ENCODE results near the gene SURF2. TPM values are rescaled to one million over a fixed set of nuclear protein-coding genes. Genes with fewer than 3 reads are reported as not detected.

The SURF2 gene
- total and polyA plus RNA-seq, 2 experiments from 2014 or later = 39.9 to 104 TPM

DNA sequence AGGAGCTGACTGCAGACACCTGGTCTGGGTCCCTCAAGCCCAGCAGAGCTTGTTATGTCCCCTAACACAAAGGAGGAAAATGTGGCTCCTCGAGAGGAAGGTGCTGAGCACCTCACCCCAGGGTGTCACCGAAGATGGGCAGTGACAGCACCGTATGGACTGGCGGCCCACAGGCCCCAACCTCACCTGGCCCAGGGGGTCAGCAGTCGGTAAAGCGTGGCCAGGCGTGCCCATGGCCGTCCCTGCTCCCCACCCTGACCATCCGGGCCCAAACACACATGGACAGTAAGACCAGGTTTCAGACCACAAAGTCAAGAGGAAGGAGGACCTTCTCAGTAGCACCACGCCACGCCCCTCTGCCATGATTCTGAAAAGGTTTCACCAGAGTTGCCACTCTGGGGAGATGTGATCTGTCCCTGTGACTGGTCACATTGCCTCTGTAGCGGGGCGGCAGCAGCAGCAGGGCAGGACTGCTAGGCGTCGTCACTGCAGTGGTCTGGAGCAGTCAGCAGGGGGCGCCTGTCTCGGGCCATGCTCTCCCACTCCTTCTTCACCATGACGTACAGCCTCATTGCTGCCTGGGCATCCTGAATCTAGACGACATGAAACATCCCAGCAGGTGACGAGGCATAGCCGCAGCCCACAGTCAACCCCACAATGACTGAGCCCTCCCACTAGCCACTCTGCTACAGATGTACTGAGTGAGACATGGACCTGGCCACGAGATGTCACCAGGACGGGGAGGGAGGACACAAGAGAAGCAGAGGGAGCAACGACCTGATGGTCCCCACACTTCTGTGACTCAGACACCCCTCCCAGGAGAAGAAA is 50.3 kb downstream of the SURF2 start (continued):
- TF ChIP-seq, protein P1, sequence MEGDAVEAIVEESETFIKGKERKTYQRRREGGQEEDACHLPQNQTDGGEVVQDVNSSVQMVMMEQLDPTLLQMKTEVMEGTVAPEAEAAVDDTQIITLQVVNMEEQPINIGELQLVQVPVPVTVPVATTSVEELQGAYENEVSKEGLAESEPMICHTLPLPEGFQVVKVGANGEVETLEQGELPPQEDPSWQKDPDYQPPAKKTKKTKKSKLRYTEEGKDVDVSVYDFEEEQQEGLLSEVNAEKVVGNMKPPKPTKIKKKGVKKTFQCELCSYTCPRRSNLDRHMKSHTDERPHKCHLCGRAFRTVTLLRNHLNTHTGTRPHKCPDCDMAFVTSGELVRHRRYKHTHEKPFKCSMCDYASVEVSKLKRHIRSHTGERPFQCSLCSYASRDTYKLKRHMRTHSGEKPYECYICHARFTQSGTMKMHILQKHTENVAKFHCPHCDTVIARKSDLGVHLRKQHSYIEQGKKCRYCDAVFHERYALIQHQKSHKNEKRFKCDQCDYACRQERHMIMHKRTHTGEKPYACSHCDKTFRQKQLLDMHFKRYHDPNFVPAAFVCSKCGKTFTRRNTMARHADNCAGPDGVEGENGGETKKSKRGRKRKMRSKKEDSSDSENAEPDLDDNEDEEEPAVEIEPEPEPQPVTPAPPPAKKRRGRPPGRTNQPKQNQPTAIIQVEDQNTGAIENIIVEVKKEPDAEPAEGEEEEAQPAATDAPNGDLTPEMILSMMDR (conservative IDR thresholded peaks at IDR 0.05; ENCODE audit: low read depth in 2 of 2) = peak; percentile 82 to 95

DNA sequence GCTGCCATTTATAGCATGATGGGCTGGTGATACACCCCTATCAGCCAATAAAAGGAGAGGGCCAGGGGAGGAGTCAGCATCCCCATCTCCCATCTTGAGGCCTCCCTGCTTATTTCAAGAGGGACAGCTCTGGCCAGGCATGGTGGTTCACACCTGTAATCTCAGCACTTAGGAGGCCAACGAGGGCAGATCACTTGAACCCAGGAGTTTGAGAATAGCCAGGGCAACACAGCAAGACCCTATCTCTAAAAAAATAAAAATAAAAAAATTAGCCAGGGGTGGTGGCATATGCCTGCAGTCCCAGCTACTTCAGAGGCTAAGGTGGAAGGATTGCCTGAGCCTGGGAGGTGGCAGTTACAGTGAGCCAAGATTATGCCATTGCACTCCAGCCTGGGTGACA is 51.7 kb downstream of the SURF2 start:
- Histone ChIP-seq H3K9me2 (ENCODE audit: insufficient read depth) (no peaks in the 10 kb centered on the region), H3K4me2 (no peak overlapping the region), H4K20me1 (replicated peaks; ENCODE audit: insufficient read depth) (no peaks in the 10 kb centered on the region; the same call in 1 of the 2 replicates), H3K4me1 (ENCODE audit: insufficient read depth) (no peaks in the 10 kb centered on the region), H2AFZ (no peak overlapping the region), H3K36me3 (ENCODE audit: insufficient read depth) (peaks cover 9% of the 10 kb centered on the region), H3F3A (replicated peaks; ENCODE audit: low read depth) (0 out of 2 replicates have a peak, but pooled peaks cover 13% of the 10 kb centered on the region), H3K4me3 (no peak overlapping the region), H3K27ac (ENCODE audit: low read depth) (no peak overlapping the region), H3K79me2 (replicated peaks; ENCODE audit: insufficient read depth) (no peaks in the 10 kb centered on the region), H3K27me3 (ENCODE audit: insufficient read depth) (no peaks in the 10 kb centered on the region)
- Mint-ChIP-seq H3K9me3 (no peaks in the 10 kb centered on the region; the same call in 2 of the 3 replicates), H3K4me3 (no peak overlapping the region), H3K27ac (no peak overlapping the region), H3K36me3 (ENCODE audit: low read depth) (peaks cover 69% of the 10 kb centered on the region), H3K4me1 (peaks cover 3% of the 10 kb centered on the region; the same call in 2 of the 3 replicates), H3K27me3 (ENCODE audit: insufficient read depth, low read depth, poor library complexity) (peaks cover 12% of the 10 kb centered on the region)
- ATAC-seq (no peak), DNase-seq (ENCODE audit: low spot score) (no peak)
- TF ChIP-seq, protein P2, sequence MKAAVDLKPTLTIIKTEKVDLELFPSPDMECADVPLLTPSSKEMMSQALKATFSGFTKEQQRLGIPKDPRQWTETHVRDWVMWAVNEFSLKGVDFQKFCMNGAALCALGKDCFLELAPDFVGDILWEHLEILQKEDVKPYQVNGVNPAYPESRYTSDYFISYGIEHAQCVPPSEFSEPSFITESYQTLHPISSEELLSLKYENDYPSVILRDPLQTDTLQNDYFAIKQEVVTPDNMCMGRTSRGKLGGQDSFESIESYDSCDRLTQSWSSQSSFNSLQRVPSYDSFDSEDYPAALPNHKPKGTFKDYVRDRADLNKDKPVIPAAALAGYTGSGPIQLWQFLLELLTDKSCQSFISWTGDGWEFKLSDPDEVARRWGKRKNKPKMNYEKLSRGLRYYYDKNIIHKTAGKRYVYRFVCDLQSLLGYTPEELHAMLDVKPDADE (IDR thresholded peaks at IDR 0.05) = no peak
- TF ChIP-seq POLR2AphosphoS5 (IDR thresholded peaks at IDR 0.05; ENCODE audit: low read depth) = no peak
- TF ChIP-seq STAT1 (IDR thresholded peaks at IDR 0.05; ENCODE audit: unreplicated experiment) = no peak
- TF ChIP-seq, protein P3, sequence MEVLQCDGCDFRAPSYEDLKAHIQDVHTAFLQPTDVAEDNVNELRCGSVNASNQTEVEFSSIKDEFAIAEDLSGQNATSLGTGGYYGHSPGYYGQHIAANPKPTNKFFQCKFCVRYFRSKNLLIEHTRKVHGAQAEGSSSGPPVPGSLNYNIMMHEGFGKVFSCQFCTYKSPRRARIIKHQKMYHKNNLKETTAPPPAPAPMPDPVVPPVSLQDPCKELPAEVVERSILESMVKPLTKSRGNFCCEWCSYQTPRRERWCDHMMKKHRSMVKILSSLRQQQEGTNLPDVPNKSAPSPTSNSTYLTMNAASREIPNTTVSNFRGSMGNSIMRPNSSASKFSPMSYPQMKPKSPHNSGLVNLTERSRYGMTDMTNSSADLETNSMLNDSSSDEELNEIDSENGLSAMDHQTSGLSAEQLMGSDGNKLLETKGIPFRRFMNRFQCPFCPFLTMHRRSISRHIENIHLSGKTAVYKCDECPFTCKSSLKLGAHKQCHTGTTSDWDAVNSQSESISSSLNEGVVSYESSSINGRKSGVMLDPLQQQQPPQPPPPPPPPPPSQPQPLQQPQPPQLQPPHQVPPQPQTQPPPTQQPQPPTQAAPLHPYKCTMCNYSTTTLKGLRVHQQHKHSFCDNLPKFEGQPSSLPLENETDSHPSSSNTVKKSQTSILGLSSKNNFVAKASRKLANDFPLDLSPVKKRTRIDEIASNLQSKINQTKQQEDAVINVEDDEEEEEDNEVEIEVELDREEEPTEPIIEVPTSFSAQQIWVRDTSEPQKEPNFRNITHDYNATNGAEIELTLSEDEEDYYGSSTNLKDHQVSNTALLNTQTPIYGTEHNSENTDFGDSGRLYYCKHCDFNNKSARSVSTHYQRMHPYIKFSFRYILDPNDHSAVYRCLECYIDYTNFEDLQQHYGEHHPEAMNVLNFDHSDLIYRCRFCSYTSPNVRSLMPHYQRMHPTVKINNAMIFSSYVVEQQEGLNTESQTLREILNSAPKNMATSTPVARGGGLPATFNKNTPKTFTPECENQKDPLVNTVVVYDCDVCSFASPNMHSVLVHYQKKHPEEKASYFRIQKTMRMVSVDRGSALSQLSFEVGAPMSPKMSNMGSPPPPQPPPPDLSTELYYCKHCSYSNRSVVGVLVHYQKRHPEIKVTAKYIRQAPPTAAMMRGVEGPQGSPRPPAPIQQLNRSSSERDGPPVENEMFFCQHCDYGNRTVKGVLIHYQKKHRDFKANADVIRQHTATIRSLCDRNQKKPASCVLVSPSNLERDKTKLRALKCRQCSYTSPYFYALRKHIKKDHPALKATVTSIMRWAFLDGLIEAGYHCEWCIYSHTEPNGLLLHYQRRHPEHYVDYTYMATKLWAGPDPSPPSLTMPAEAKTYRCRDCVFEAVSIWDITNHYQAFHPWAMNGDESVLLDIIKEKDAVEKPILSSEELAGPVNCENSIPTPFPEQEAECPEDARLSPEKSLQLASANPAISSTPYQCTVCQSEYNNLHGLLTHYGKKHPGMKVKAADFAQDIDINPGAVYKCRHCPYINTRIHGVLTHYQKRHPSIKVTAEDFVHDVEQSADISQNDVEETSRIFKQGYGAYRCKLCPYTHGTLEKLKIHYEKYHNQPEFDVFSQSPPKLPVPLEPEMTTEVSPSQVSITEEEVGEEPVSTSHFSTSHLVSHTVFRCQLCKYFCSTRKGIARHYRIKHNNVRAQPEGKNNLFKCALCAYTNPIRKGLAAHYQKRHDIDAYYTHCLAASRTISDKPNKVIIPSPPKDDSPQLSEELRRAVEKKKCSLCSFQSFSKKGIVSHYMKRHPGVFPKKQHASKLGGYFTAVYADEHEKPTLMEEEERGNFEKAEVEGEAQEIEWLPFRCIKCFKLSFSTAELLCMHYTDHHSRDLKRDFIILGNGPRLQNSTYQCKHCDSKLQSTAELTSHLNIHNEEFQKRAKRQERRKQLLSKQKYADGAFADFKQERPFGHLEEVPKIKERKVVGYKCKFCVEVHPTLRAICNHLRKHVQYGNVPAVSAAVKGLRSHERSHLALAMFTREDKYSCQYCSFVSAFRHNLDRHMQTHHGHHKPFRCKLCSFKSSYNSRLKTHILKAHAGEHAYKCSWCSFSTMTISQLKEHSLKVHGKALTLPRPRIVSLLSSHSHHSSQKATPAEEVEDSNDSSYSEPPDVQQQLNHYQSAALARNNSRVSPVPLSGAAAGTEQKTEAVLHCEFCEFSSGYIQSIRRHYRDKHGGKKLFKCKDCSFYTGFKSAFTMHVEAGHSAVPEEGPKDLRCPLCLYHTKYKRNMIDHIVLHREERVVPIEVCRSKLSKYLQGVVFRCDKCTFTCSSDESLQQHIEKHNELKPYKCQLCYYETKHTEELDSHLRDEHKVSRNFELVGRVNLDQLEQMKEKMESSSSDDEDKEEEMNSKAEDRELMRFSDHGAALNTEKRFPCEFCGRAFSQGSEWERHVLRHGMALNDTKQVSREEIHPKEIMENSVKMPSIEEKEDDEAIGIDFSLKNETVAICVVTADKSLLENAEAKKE (CRISPR knock-in tag; IDR thresholded peaks at IDR 0.05) = no peak
- TF ChIP-seq JUNB (IDR thresholded peaks at IDR 0.05; ENCODE audit: unreplicated experiment) = no peak
- no peak for TF ChIP-seq ZNF331 (CRISPR knock-in tag; IDR thresholded peaks at IDR 0.05; ENCODE audit: low read depth)
- TF ChIP-seq, protein P1 (conservative IDR thresholded peaks at IDR 0.05; ENCODE audit: low read depth in 2 of 2) = no peak
- TF ChIP-seq, protein P4, sequence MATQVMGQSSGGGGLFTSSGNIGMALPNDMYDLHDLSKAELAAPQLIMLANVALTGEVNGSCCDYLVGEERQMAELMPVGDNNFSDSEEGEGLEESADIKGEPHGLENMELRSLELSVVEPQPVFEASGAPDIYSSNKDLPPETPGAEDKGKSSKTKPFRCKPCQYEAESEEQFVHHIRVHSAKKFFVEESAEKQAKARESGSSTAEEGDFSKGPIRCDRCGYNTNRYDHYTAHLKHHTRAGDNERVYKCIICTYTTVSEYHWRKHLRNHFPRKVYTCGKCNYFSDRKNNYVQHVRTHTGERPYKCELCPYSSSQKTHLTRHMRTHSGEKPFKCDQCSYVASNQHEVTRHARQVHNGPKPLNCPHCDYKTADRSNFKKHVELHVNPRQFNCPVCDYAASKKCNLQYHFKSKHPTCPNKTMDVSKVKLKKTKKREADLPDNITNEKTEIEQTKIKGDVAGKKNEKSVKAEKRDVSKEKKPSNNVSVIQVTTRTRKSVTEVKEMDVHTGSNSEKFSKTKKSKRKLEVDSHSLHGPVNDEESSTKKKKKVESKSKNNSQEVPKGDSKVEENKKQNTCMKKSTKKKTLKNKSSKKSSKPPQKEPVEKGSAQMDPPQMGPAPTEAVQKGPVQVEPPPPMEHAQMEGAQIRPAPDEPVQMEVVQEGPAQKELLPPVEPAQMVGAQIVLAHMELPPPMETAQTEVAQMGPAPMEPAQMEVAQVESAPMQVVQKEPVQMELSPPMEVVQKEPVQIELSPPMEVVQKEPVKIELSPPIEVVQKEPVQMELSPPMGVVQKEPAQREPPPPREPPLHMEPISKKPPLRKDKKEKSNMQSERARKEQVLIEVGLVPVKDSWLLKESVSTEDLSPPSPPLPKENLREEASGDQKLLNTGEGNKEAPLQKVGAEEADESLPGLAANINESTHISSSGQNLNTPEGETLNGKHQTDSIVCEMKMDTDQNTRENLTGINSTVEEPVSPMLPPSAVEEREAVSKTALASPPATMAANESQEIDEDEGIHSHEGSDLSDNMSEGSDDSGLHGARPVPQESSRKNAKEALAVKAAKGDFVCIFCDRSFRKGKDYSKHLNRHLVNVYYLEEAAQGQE (IDR thresholded peaks at IDR 0.05; ENCODE audit: unreplicated experiment) = no peak
